Liver (tissue), 9 donors: ENCODE data around the gene MFN1. TPM values are rescaled to one million over a fixed set of nuclear protein-coding genes. Genes with fewer than 3 reads are reported as not detected.

Experiments
- DNase-seq: peaks from one replicate; pipeline ENCODE4 v3.0.0-alpha.2; 2017; ENCODE audit warnings: low spot score
- H3K27ac ChIP-seq, 2 donors: one replicate each; pipeline ENCODE4 v1.7.0; 2013; ENCODE audit warnings: inconsistent platforms in 2 of 2, low read length in 2 of 2, control low read depth in 1 of 2, low read depth in 1 of 2, mild to moderate bottlenecking in 1 of 2
- H3K27me3 ChIP-seq, 4 donors: one replicate each; pipeline versions ENCODE4 v1.6.1 to v1.7.0; 2013; ENCODE audit warnings: low read length in 3 of 4, inconsistent platforms in 1 of 4, mild to moderate bottlenecking in 1 of 4, moderate library complexity in 1 of 4; ENCODE audit not compliant: control insufficient read depth in 4 of 4, insufficient read depth in 4 of 4
- H3K36me3 ChIP-seq, 4 donors: one replicate each; pipeline versions ENCODE4 v1.6.1 to v1.7.0; 2013; ENCODE audit warnings: low read length in 3 of 4, mild to moderate bottlenecking in 3 of 4, low read depth in 1 of 4, moderate library complexity in 1 of 4; ENCODE audit not compliant: control insufficient read depth in 4 of 4, insufficient read depth in 3 of 4
- H3K4me1 ChIP-seq, 4 donors: one replicate each; pipeline versions ENCODE4 v1.6.1 to v1.7.0; 2013; ENCODE audit warnings: low read length in 3 of 4, mild to moderate bottlenecking in 3 of 4, moderate library complexity in 1 of 4; ENCODE audit not compliant: control insufficient read depth in 4 of 4, insufficient read depth in 4 of 4
- H3K4me3 ChIP-seq, 3 donors: one replicate each; pipeline versions ENCODE4 v1.6.1 to v1.7.0; 2013; ENCODE audit warnings: low read length in 3 of 3, control low read depth in 1 of 3, low read depth in 1 of 3, mild to moderate bottlenecking in 1 of 3
- H3K9ac ChIP-seq, 2 donors: one replicate each; pipeline ENCODE4 v1.7.0; 2013; ENCODE audit warnings: low read length in 2 of 2, mild to moderate bottlenecking in 2 of 2, moderate library complexity in 2 of 2, control low read depth in 1 of 2, low read depth in 1 of 2
- H3K9me3 ChIP-seq, 4 donors: one replicate each; pipeline versions ENCODE4 v1.6.1 to v1.7.0; 2013; ENCODE audit warnings: low read length in 3 of 4; ENCODE audit not compliant: control insufficient read depth in 4 of 4
- WGBS: extraction: QIAGEN DNeasy Blood & Tissue Kit; methylation state at CpG from one replicate; pipeline ENCODE4 v1.1.7; 2013; 5-methylcytosine and 5-hydroxymethylcytosine counted together
- polyA plus RNA-seq, 2 donors: library from polyadenylated mRNA; stranded (reverse) in 1 of 2; unstranded in 1 of 2; fragments of 200-250 nt in 1 of 2; fragments of >200 nt in 1 of 2; fragmentation: Nextera tagmentation in 1 of 2; extraction: Ambion mirVana in 1 of 2; gene quantifications; one replicate each; pipeline versions ENCODE4 v1.2.1 to v1.2.3, GENCODE V29; 2013 to 2015
- total RNA-seq, 2 donors: library from RNA; depleted of rRNA; stranded (reverse); fragments of >200 nt; gene quantifications; one replicate each; pipeline ENCODE4 v1.2.3, GENCODE V29; 2014
- TF ChIP-seq, protein P1 (sequence below): IDR thresholded peaks from 2 replicates; pipeline ENCODE4 v1.6.1; 2016; ENCODE audit warnings: antibody characterized with exemption
- donor health status: healthy.
- donor health status: healthy.
- donor health status: healthy.
- donor health status: healthy.
- donor health status: healthy.

MFN1 gene
- total and polyA plus RNA-seq, 4 donors, result 6.4 to 31.9 (median 12.7) TPM

DNA sequence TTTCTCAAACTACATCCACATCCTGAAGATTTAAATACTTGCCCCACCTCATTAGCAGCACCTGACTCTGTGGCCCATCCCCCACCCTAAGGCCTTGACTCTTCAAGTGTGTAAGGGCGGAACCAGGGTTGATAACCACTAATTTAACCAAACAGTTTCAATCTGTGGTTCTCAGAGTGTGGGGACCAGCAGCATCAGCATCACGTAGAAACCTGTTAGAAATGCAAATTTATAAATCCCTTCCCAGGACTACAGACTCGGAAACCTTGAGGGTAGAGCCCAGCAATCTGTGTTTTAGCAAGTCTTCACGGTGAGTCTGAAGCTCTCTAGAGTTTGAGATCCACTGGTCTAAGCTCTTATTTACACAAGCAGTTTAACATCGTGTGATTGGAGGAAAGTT is 91.3 kb downstream of the MFN1 start:
- H3K36me3 ChIP-seq, result peaks cover 0 to 2% (median 0%) of the 10 kb centered on the region in 4 donors
- TF ChIP-seq, protein P1, sequence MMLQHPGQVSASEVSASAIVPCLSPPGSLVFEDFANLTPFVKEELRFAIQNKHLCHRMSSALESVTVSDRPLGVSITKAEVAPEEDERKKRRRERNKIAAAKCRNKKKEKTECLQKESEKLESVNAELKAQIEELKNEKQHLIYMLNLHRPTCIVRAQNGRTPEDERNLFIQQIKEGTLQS, result no peak
- H3K4me3 ChIP-seq, result no peak overlapping the region
- H3K9me3 ChIP-seq, result no peaks in the 10 kb centered on the region
- no peak overlapping the region for H3K9ac ChIP-seq
- H3K27ac ChIP-seq, result no peak overlapping the region
- no peak for DNase-seq
- H3K4me1 ChIP-seq, result peaks cover 0 to 3% (median 0%) of the 10 kb centered on the region in 4 donors
- H3K27me3 ChIP-seq, result no peaks in the 10 kb centered on the region
- 41% methylated on average over 5 of the region's 5 CpGs for WGBS

Other genes starting within 250 kb of the MFN1 start
- gene PIK3CA, start 199.4 kb upstream of the MFN1 start, total RNA-seq, result 10 to 100 TPM; 10.6 to 14.6 TPM
- gene PIK3CA, start 199.4 kb upstream of the MFN1 start, polyA plus RNA-seq, result 1 to 10 TPM; 3.6 to 3.9 TPM
- gene KCNMB3, start 96.6 kb upstream of the MFN1 start, total RNA-seq, result 1 to 10 TPM; 1.6 to 2.8 TPM
- 1 to 10 TPM in 1 of 2 donors, under 1 TPM in 1; 0.44 to 3.1 TPM for gene KCNMB3, start 96.6 kb upstream of the MFN1 start, polyA plus RNA-seq
- gene ZNF639, start 24.7 kb upstream of the MFN1 start, total RNA-seq, result 10 to 100 TPM; 21.1 to 23.4 TPM
- gene ZNF639, start 24.7 kb upstream of the MFN1 start, polyA plus RNA-seq, result 10 to 100 TPM in 1 of 2 donors, 1 to 10 TPM in 1; 8.7 to 11.6 TPM
- gene GNB4, start 103.8 kb downstream of the MFN1 start, total RNA-seq, result 10 to 100 TPM in 1 of 2 donors, 1 to 10 TPM in 1; 7.8 to 19.9 TPM
- gene GNB4, start 103.8 kb downstream of the MFN1 start, polyA plus RNA-seq, result 1 to 10 TPM; 1.9 to 2.5 TPM
- 10 to 100 TPM; 26.5 to 29.4 TPM for gene ACTL6A, start 215.2 kb downstream of the MFN1 start, total RNA-seq
- gene ACTL6A, start 215.2 kb downstream of the MFN1 start, polyA plus RNA-seq, result 10 to 100 TPM; 14.9 to 21.8 TPM